Glutamatergic neuron (in vitro differentiated cells): Measurements from ENCODE around the gene CNTN1. TPM values are rescaled to one million over a fixed set of nuclear protein-coding genes. Genes with fewer than 3 reads are reported as not detected.

Source experiments
- DNase-seq: peaks from one replicate; pipeline ENCODE4 v3.0.0; 2022
- H3K27ac Mint-ChIP-seq: one replicate; pipeline ENCODE4 v1.8.0; 2020; ENCODE audit warnings: mild to moderate bottlenecking, mixed read lengths, inconsistent platforms; ENCODE audit not compliant: unreplicated experiment
- H3K27me3 Mint-ChIP-seq: one replicate; pipeline ENCODE4 v1.8.0; 2020; ENCODE audit warnings: mild to moderate bottlenecking, moderate library complexity, mixed read lengths, inconsistent platforms; ENCODE audit not compliant: unreplicated experiment
- H3K36me3 Mint-ChIP-seq: one replicate; pipeline ENCODE4 v1.8.0; 2020; ENCODE audit warnings: mild to moderate bottlenecking, mixed read lengths, inconsistent platforms; ENCODE audit not compliant: unreplicated experiment
- H3K4me1 Mint-ChIP-seq: one replicate; pipeline ENCODE4 v1.8.0; 2020; ENCODE audit warnings: mild to moderate bottlenecking, low read depth, mixed read lengths, inconsistent platforms; ENCODE audit not compliant: unreplicated experiment
- H3K4me3 Mint-ChIP-seq: one replicate; pipeline ENCODE4 v1.8.0; 2020; ENCODE audit warnings: mild to moderate bottlenecking, mixed read lengths, inconsistent platforms; ENCODE audit not compliant: unreplicated experiment
- H3K9me3 Mint-ChIP-seq: one replicate; pipeline ENCODE4 v1.8.0; 2020; ENCODE audit warnings: mild to moderate bottlenecking, moderate library complexity, mixed read lengths, inconsistent platforms; ENCODE audit not compliant: unreplicated experiment
- total RNA-seq: library from RNA; stranded (reverse); fragmentation: NEBNext Ultra II Directional; extraction: Animal tissue kit (Norgen Biotek cat#: 25700); gene quantifications from one replicate; pipeline ENCODE4 v1.2.1, GENCODE V29; 2021; ENCODE audit not compliant: unreplicated experiment
- TF ChIP-seq, protein P1 (sequence below): fragments of 200-600 bp; sonication (generic); IDR thresholded peaks from one replicate; pipeline ENCODE4 v1.5.0; 2021; ENCODE audit not compliant: partially characterized antibody, unreplicated experiment

CNTN1 gene
- total RNA-seq, 1 donor from 2014 or later: 81.4 TPM

DNA sequence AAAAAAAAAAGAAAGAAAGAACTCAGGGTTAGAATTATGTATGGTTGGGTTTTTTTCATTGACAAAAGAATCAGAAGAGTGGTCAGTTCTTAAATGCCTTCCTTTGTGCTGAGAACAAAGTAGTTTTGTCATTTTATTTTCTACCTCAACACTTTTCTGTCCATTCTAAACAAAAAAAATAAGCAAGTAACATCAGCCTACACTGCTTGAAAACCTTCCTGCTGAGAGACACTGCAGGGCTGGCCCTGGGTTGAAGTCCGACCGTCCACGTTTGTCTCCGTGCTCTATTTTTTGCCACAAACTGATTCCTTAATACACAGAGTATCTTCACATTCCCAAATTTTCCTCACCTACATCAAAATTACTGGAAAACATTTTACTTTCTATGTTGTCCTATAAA, 284.3 kb downstream of the CNTN1 start:
- H3K27ac Mint-ChIP-seq: no peak overlapping the region
- TF ChIP-seq, protein P1, sequence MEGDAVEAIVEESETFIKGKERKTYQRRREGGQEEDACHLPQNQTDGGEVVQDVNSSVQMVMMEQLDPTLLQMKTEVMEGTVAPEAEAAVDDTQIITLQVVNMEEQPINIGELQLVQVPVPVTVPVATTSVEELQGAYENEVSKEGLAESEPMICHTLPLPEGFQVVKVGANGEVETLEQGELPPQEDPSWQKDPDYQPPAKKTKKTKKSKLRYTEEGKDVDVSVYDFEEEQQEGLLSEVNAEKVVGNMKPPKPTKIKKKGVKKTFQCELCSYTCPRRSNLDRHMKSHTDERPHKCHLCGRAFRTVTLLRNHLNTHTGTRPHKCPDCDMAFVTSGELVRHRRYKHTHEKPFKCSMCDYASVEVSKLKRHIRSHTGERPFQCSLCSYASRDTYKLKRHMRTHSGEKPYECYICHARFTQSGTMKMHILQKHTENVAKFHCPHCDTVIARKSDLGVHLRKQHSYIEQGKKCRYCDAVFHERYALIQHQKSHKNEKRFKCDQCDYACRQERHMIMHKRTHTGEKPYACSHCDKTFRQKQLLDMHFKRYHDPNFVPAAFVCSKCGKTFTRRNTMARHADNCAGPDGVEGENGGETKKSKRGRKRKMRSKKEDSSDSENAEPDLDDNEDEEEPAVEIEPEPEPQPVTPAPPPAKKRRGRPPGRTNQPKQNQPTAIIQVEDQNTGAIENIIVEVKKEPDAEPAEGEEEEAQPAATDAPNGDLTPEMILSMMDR: no peak
- H3K9me3 Mint-ChIP-seq: no peaks in the 10 kb centered on the region
- no peaks in the 10 kb centered on the region for H3K27me3 Mint-ChIP-seq
- no peaks in the 10 kb centered on the region for H3K4me1 Mint-ChIP-seq
- H3K36me3 Mint-ChIP-seq: no peaks in the 10 kb centered on the region
- H3K4me3 Mint-ChIP-seq: no peak overlapping the region
- DNase-seq: no peak

DNA sequence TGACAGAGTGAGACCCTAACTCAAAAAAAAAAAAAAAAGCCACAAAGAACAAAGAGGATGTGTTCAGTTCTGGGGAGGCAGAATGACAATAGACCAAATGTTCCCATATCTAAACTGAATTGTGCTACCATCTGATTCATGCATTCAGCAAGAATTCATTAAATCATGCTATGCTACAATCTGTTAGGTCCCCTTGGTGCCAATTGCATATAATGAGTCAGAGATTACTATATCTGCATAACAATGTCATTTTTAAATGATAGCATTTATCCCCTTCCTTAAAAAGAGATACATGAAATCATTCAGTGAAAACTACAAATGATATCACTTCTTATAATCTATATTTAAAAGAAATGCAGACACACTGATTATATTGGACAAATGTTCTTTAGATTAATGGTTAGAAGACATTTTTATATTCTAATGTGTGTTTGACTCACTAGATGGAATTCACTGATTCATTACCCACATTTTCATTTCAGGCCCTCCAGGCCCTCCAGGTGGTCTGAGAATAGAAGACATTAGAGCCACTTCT, 288.3 kb downstream of the CNTN1 start:
- H3K4me3 Mint-ChIP-seq: no peak overlapping the region
- no peaks in the 10 kb centered on the region for H3K27me3 Mint-ChIP-seq
- no peaks in the 10 kb centered on the region for H3K9me3 Mint-ChIP-seq
- TF ChIP-seq, protein P1: no peak
- H3K4me1 Mint-ChIP-seq: no peaks in the 10 kb centered on the region
- no peak overlapping the region for H3K27ac Mint-ChIP-seq
- no peaks in the 10 kb centered on the region for H3K36me3 Mint-ChIP-seq
- no peak for DNase-seq

GRCh38 chr12:40986001-40986400, 293.8 kb downstream of the CNTN1 start:
- Mint-ChIP-seq H3K27me3 (no peaks in the 10 kb centered on the region), H3K36me3 (no peaks in the 10 kb centered on the region), H3K4me3 (no peak overlapping the region), H3K27ac (no peak overlapping the region), H3K4me1 (no peaks in the 10 kb centered on the region), H3K9me3 (no peaks in the 10 kb centered on the region)
- TF ChIP-seq, protein P1: no peak
- no peak for DNase-seq

DNA sequence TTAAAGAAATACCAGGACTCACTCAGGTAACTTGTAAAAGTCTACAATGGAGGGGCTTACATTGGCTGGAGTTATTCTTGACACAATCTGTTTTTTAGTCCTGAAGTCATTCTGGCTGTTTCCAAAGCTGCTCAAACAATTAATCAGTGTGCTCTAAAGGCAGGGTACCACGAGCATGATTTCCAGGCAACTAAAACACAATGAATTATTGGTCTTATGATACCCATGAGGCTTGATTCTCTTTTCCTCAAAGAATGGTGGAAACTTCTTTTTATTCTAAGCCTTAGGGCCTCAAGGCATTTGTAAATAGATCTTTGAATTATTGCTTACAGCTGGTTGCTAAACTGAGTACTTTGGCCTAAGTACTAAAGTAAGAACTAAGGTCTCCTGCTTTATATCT, 296.1 kb downstream of the CNTN1 start:
- no peaks in the 10 kb centered on the region for H3K4me1 Mint-ChIP-seq
- H3K27me3 Mint-ChIP-seq: no peaks in the 10 kb centered on the region
- no peak overlapping the region for H3K4me3 Mint-ChIP-seq

DNA sequence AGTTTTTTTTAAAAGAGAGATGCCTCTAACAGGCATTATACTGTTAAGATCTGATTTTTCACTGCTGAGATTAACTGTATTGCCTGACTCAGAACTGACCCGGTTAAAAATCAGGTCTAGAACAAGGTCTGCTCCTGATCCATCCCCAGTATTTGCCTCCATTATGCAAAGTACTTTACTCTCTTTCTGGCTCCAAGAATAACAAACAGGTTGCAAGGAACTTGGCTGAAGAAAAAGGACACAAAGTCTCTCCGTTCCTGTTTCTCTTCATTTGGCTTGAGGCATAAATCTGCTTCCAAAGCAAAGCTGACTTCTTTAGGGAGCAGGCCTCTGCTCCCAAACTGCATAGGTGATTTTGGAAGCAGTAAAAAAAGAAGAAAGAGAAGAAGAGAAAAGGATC, 296.6 kb downstream of the CNTN1 start:
- H3K36me3 Mint-ChIP-seq: no peaks in the 10 kb centered on the region
- no peak overlapping the region for H3K4me3 Mint-ChIP-seq
- H3K27me3 Mint-ChIP-seq: no peaks in the 10 kb centered on the region
- no peaks in the 10 kb centered on the region for H3K4me1 Mint-ChIP-seq
- H3K9me3 Mint-ChIP-seq: no peaks in the 10 kb centered on the region
- DNase-seq: no peak
- no peak overlapping the region for H3K27ac Mint-ChIP-seq
- TF ChIP-seq, protein P1: no peak

More for the DNA sequence above, 296.1 kb downstream of the CNTN1 start:
- Mint-ChIP-seq H3K27ac (no peak overlapping the region), H3K9me3 (no peaks in the 10 kb centered on the region), H3K36me3 (no peaks in the 10 kb centered on the region)
- DNase-seq: no peak
- TF ChIP-seq, protein P1: no peak
